Keratinocyte (primary cell): ENCODE measurements around the gene ZNRD2.

Experiments used
- CTCF ChIP-seq, 3 experiments: IDR thresholded peaks in 1 of 3; conservative IDR thresholded peaks in 1 of 3; optimal IDR thresholded peaks in 1 of 3; 2 replicates in 2 of 3; 3 replicates in 1 of 3; pipeline versions ENCODE3 to v1.5.1; 2011; ENCODE audit warnings: low read length in 3 of 3, mild to moderate bottlenecking in 3 of 3, moderate library complexity in 2 of 3, control low read depth in 1 of 3, inconsistent platforms in 1 of 3; ENCODE audit not compliant: insufficient read depth in 2 of 3; ENCODE audit errors: extremely low read depth in 1 of 3
- EZH2 ChIP-seq: IDR thresholded peaks from one replicate; pipeline ENCODE4 v1.6.1; 2012; ENCODE audit warnings: inconsistent platforms, mild to moderate bottlenecking, low read length, moderate library complexity

- no peak for TF ChIP-seq CTCF (optimal IDR thresholded peaks at IDR 0.05 in 1 of 3, IDR thresholded peaks at IDR 0.05 in 1 of 3, conservative IDR thresholded peaks at IDR 0.05 in 1 of 3; ENCODE audit: extremely low read depth in 1 of 3, insufficient read depth in 2 of 3, low read length in 3 of 3)
- TF ChIP-seq EZH2 = no peak
These were observed 4.7 kb downstream of the ZNRD2 start for GRCh38 chr11:65574811-65575567.
